Measurements from ENCODE around the gene NUP155. TPM values are rescaled to one million over a fixed set of nuclear protein-coding genes. Genes with fewer than 3 reads are reported as not detected.
"Not testable (repeated sequence)": the region's sequence is repeated elsewhere in the genome, so short reads cannot be mapped to it uniquely, and the experiment has no call there.

The NUP155 gene
- total and polyA plus RNA-seq, 7 donors: 2.9 to 12.3 (median 8.2) TPM

- 0 to 1% (median 0%) methylated on average over 7 of the region's 7 CpGs for WGBS, 3 donors
- H3K9me3 ChIP-seq: no peaks in the 10 kb centered on the region
- H3K4me3 ChIP-seq: peak overlapping the region; percentile 100
- peak overlapping the region; percentile 90 for H3K27ac ChIP-seq
- intact Hi-C loops (cut with DNase I): no loop called here
- DNase-seq (no peak), ATAC-seq (peak in 1 of 4 donors; percentile 62)
- H3K36me3 ChIP-seq (ENCODE audit: insufficient read depth in 1 of 2, low read depth in 1 of 2): peaks cover 0 to 6% of the 10 kb centered on the region in 2 donors
- peaks cover 23% of the 10 kb centered on the region for H3K4me1 ChIP-seq
- H3K27me3 ChIP-seq (ENCODE audit: insufficient read depth in 3 of 3, low read length in 2 of 3): no peaks in the 10 kb centered on the region
- TF ChIP-seq CTCF (IDR thresholded peaks at IDR 0.05): no peak
Observed at GRCh38 chr5:37370550-37370863, 399 bp downstream of the NUP155 start.

- H3K4me3 ChIP-seq: no peak overlapping the region
- ATAC-seq (no peak), DNase-seq (no peak)
- H3K27me3 ChIP-seq (ENCODE audit: insufficient read depth in 3 of 3, low read length in 2 of 3): no peaks in the 10 kb centered on the region
- intact Hi-C loops (cut with DNase I): no loop called here
- WGBS, 3 donors: 94 to 96% (median 94%) methylated on average over 6 of the region's 6 CpGs
- no peak for TF ChIP-seq CTCF (IDR thresholded peaks at IDR 0.05)
- no peaks in the 10 kb centered on the region for H3K9me3 ChIP-seq
- no peaks in the 10 kb centered on the region for H3K4me1 ChIP-seq
- H3K36me3 ChIP-seq (ENCODE audit: insufficient read depth in 1 of 2, low read depth in 1 of 2): peaks cover 0 to 95% of the 10 kb centered on the region in 2 donors
- H3K27ac ChIP-seq: no peak overlapping the region
Observed at GRCh38 chr5:37355161-37355560, 15.7 kb downstream of the NUP155 start.

GRCh38 chr5:37342741-37343140 lies 28.2 kb downstream of the NUP155 start:
- not testable (repeated sequence) for H3K27ac ChIP-seq; H3K9me3 ChIP-seq; H3K4me3 ChIP-seq; ATAC-seq; H3K4me1 ChIP-seq; H3K27me3 ChIP-seq (ENCODE audit: insufficient read depth in 3 of 3, low read length in 2 of 3); DNase-seq
- WGBS, 3 donors: 97 to 99% (median 98%) methylated on average over 18 of the region's 18 CpGs
- intact Hi-C loops (cut with DNase I): loop anchor here in 1 of 2 donors (2.0 kb wide), 1 partner anchor 22 kb away; no protein-coding TSS in a partner anchor
- peaks cover 14 to 99% of the 10 kb centered on the region in 2 donors for H3K36me3 ChIP-seq (ENCODE audit: insufficient read depth in 1 of 2, low read depth in 1 of 2)

- WGBS, 3 donors: 88 to 95% (median 90%) methylated on average over 12 of the region's 12 CpGs
- H3K4me1 ChIP-seq; H3K27me3 ChIP-seq (ENCODE audit: insufficient read depth in 3 of 3, low read length in 2 of 3); DNase-seq; H3K4me3 ChIP-seq; H3K9me3 ChIP-seq; H3K27ac ChIP-seq; ATAC-seq: not testable (repeated sequence)
- H3K36me3 ChIP-seq (ENCODE audit: insufficient read depth in 1 of 2, low read depth in 1 of 2): peaks cover 2 to 98% of the 10 kb centered on the region in 2 donors
- intact Hi-C loops (cut with DNase I): loop anchor here (10.0 kb wide), 2 partner anchors 120 to 310 kb away; no protein-coding TSS in a partner anchor
Observed at GRCh38 chr5:37334754-37335153, 36.2 kb downstream of the NUP155 start.

GRCh38 chr5:37326536-37326935 lies 44.4 kb downstream of the NUP155 start:
- ATAC-seq (no peak), DNase-seq (no peak)
- peaks cover 14 to 98% of the 10 kb centered on the region in 2 donors for H3K36me3 ChIP-seq (ENCODE audit: insufficient read depth in 1 of 2, low read depth in 1 of 2)
- H3K27ac ChIP-seq: no peak overlapping the region
- H3K9me3 ChIP-seq: no peaks in the 10 kb centered on the region
- no peaks in the 10 kb centered on the region for H3K27me3 ChIP-seq (ENCODE audit: insufficient read depth in 3 of 3, low read length in 2 of 3)
- no peak overlapping the region for H3K4me3 ChIP-seq
- no peak for TF ChIP-seq CTCF (IDR thresholded peaks at IDR 0.05)
- H3K4me1 ChIP-seq: no peaks in the 10 kb centered on the region
- intact Hi-C loops (cut with DNase I): loop anchor here in 1 of 2 donors (5.0 kb wide), 1 partner anchor 154 kb away; no protein-coding TSS in a partner anchor

GRCh38 chr5:37323607-37324006 lies 47.3 kb downstream of the NUP155 start:
- Histone ChIP-seq H3K9me3 (no peaks in the 10 kb centered on the region), H3K4me3 (no peak overlapping the region), H3K36me3 (ENCODE audit: insufficient read depth in 1 of 2, low read depth in 1 of 2) (peaks cover 14 to 97% of the 10 kb centered on the region in 2 donors), H3K27me3 (ENCODE audit: insufficient read depth in 3 of 3, low read length in 2 of 3) (no peaks in the 10 kb centered on the region), H3K27ac (peak overlapping the region; percentile 42), H3K4me1 (no peaks in the 10 kb centered on the region)
- intact Hi-C loops (cut with DNase I): no loop called here
- ATAC-seq: peak in 3 of 4 donors; percentile 50 to 68 (median 53)
- no peak for DNase-seq
- TF ChIP-seq CTCF (IDR thresholded peaks at IDR 0.05): no peak
- 92 to 97% (median 97%) methylated on average over 1 of the region's 1 CpG for WGBS, 3 donors

Data from psoas muscle (tissue), 8 donors.